ENCODE data around the gene MAPRE3. TPM values are rescaled to one million over a fixed set of nuclear protein-coding genes. Genes with fewer than 3 reads are reported as not detected.

The MAPRE3 gene
- total RNA-seq, 2 donors from 2014 or later = 3.2 to 4.4 TPM

DNA sequence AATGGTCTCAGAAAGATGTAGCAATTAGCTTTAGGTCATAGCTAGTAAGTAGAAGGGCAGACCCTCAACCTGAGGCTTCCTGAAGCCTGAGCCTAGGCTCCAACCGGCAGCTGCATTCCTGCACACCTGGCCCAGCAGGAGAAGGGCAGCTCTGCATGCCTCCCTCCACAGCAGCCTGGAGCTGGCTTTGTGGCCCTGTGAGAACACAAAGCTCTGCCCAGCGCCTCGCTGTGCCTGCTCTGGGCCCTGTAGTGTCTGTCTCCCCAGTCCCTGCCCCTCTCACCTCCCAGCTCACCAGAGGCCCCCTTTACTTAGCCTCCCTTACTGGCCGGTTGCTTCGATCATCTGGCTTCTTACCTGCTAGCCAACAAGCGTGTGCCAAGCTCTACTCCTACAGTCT lies 69.0 kb downstream of the MAPRE3 start:
- no peaks in the 10 kb centered on the region for H3K9me3 ChIP-seq (ENCODE audit: control insufficient read depth, low read length)
- peaks cover 65% of the 10 kb centered on the region for H3K36me3 ChIP-seq (ENCODE audit: control insufficient read depth, insufficient read depth, low read length)
- 90% methylated on average over 3 to 6 of the region's 6 CpGs for WGBS, 2 experiments (ENCODE audit: insufficient coverage in 1 of 2, insufficient read length in 1 of 2)
- TF ChIP-seq, protein P1, sequence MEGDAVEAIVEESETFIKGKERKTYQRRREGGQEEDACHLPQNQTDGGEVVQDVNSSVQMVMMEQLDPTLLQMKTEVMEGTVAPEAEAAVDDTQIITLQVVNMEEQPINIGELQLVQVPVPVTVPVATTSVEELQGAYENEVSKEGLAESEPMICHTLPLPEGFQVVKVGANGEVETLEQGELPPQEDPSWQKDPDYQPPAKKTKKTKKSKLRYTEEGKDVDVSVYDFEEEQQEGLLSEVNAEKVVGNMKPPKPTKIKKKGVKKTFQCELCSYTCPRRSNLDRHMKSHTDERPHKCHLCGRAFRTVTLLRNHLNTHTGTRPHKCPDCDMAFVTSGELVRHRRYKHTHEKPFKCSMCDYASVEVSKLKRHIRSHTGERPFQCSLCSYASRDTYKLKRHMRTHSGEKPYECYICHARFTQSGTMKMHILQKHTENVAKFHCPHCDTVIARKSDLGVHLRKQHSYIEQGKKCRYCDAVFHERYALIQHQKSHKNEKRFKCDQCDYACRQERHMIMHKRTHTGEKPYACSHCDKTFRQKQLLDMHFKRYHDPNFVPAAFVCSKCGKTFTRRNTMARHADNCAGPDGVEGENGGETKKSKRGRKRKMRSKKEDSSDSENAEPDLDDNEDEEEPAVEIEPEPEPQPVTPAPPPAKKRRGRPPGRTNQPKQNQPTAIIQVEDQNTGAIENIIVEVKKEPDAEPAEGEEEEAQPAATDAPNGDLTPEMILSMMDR (conservative IDR thresholded peaks at IDR 0.05) = no peak
- no peaks in the 10 kb centered on the region for H3K4me1 ChIP-seq (ENCODE audit: control insufficient read depth, insufficient read depth, low read length)
- H3K9ac ChIP-seq (ENCODE audit: extremely low read depth, low read length, poor library complexity, severe bottlenecking) = no peak overlapping the region
- no peak for DNase-seq
- H3K27me3 ChIP-seq (ENCODE audit: control insufficient read depth, insufficient read depth, low read length, poor library complexity, severe bottlenecking) = no peaks in the 10 kb centered on the region
- no peaks in the 10 kb centered on the region for H3K27me3 Mint-ChIP-seq (ENCODE audit: insufficient read depth)
- no peak overlapping the region for H3K27ac ChIP-seq (ENCODE audit: low read depth, low read length)
- no peak overlapping the region for H3K27ac Mint-ChIP-seq
- no peak overlapping the region for H3K4me3 Mint-ChIP-seq
- H3K4me1 Mint-ChIP-seq = no peaks in the 10 kb centered on the region
- H3K4me3 ChIP-seq (ENCODE audit: low read length) = no peak overlapping the region
- H3K9me3 Mint-ChIP-seq = no peaks in the 10 kb centered on the region
- peaks cover 68% of the 10 kb centered on the region for H3K36me3 Mint-ChIP-seq (ENCODE audit: low read depth)

- Mint-ChIP-seq H3K27me3 (ENCODE audit: insufficient read depth) (no peaks in the 10 kb centered on the region), H3K4me3 (no peak overlapping the region), H3K36me3 (ENCODE audit: low read depth) (peaks cover 68% of the 10 kb centered on the region), H3K9me3 (no peaks in the 10 kb centered on the region), H3K27ac (no peak overlapping the region), H3K4me1 (no peaks in the 10 kb centered on the region)
- no peaks in the 10 kb centered on the region for H3K27me3 ChIP-seq (ENCODE audit: control insufficient read depth, insufficient read depth, low read length, poor library complexity, severe bottlenecking)
- DNase-seq = no peak
- WGBS, 2 experiments (ENCODE audit: insufficient coverage in 1 of 2, insufficient read length in 1 of 2) = 96 to 97% methylated on average over 6 to 7 of the region's 7 CpGs
- H3K9ac ChIP-seq (ENCODE audit: extremely low read depth, low read length, poor library complexity, severe bottlenecking) = no peak overlapping the region
- no peaks in the 10 kb centered on the region for H3K4me1 ChIP-seq (ENCODE audit: control insufficient read depth, insufficient read depth, low read length)
- no peak overlapping the region for H3K27ac ChIP-seq (ENCODE audit: low read depth, low read length)
- H3K36me3 ChIP-seq (ENCODE audit: control insufficient read depth, insufficient read depth, low read length) = peaks cover 65% of the 10 kb centered on the region
- TF ChIP-seq, protein P1 (conservative IDR thresholded peaks at IDR 0.05) = no peak
- H3K4me3 ChIP-seq (ENCODE audit: low read length) = no peak overlapping the region
- H3K9me3 ChIP-seq (ENCODE audit: control insufficient read depth, low read length) = no peaks in the 10 kb centered on the region
Observed at GRCh38 chr2:27039871-27040270, 69.4 kb downstream of the MAPRE3 start.

DNA sequence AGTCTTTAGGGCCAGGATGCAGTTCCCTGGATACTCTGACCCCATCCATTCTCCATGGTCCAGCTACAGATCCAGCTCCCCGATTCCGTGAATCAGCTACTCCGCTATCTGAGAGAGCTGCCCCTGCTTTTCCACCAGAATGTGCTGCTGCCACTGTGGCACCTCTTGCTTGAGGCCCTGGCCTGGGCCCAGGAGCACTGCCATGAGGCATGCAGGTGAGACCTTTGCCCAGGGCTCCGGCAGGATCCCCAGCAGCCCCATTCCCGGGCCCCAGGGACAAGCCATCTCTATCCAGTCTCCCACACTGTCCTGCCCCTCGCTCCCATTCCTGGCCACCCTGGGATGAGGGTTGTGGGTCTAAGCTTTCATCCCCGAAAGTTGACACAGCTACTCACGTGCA lies 69.8 kb downstream of the MAPRE3 start:
- Mint-ChIP-seq H3K36me3 (ENCODE audit: low read depth) (peaks cover 63% of the 10 kb centered on the region), H3K27me3 (ENCODE audit: insufficient read depth) (no peaks in the 10 kb centered on the region), H3K4me1 (no peaks in the 10 kb centered on the region), H3K27ac (no peak overlapping the region), H3K9me3 (no peaks in the 10 kb centered on the region), H3K4me3 (no peak overlapping the region)
- H3K9me3 ChIP-seq (ENCODE audit: control insufficient read depth, low read length) = no peaks in the 10 kb centered on the region
- DNase-seq = no peak
- H3K27ac ChIP-seq (ENCODE audit: low read depth, low read length) = no peak overlapping the region
- H3K4me1 ChIP-seq (ENCODE audit: control insufficient read depth, insufficient read depth, low read length) = no peaks in the 10 kb centered on the region
- no peak overlapping the region for H3K4me3 ChIP-seq (ENCODE audit: low read length)
- no peaks in the 10 kb centered on the region for H3K27me3 ChIP-seq (ENCODE audit: control insufficient read depth, insufficient read depth, low read length, poor library complexity, severe bottlenecking)
- no peak overlapping the region for H3K9ac ChIP-seq (ENCODE audit: extremely low read depth, low read length, poor library complexity, severe bottlenecking)
- WGBS, 2 experiments (ENCODE audit: insufficient coverage in 1 of 2, insufficient read length in 1 of 2) = 93 to 100% methylated on average over 6 to 8 of the region's 8 CpGs
- TF ChIP-seq, protein P1 (conservative IDR thresholded peaks at IDR 0.05) = no peak
- H3K36me3 ChIP-seq (ENCODE audit: control insufficient read depth, insufficient read depth, low read length) = peaks cover 61% of the 10 kb centered on the region
